ENCODE data around the gene GDE1. TPM values are rescaled to one million over a fixed set of nuclear protein-coding genes. Genes with fewer than 3 reads are reported as not detected.

GDE1 gene
- total RNA-seq, 1 experiment from 2014 or later, result 48.6 TPM

DNA sequence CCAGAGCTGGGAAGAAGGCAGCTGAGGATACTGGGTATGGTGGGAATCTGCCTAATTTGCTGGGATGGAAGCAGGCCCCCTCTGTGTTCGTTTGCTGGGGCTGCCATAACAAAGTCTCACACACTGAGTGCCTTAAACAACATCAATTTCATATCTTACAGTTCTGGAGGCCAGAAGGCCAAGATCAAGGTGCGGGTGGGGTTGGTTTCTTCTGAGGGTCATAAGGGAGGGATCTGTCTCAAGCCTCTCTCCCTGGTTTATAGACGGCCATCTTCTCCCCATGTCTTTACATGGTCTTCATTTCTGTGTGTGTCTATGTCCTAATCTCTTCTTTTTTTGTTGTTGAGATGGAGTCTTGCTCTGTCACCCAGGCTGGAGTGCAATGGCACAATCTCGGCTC is 35.8 kb downstream of the GDE1 start:
- Mint-ChIP-seq H3K9me3 (peaks cover 4 to 11% of the 10 kb centered on the region in 2 experiments; a peak in 3 of 5 replicates), H3K27me3 (ENCODE audit: low read depth) (peaks cover 3% of the 10 kb centered on the region), H3K36me3 (ENCODE audit: insufficient read depth in 1 of 3, low read depth in 3 of 3) (peaks cover 0 to 18% (median 11%) of the 10 kb centered on the region in 3 experiments), H3K4me3 (no peak overlapping the region), H3K4me1 (peaks cover 23 to 33% of the 10 kb centered on the region in 2 experiments), H3K27ac (no peak overlapping the region)
- Histone ChIP-seq H3K79me2 (ENCODE audit: insufficient read depth, low read length) (no peaks in the 10 kb centered on the region), H3K79me1 (ENCODE audit: insufficient read depth, low read depth, low read length, poor library complexity, severe bottlenecking) (no peaks in the 10 kb centered on the region), H2BK15ac (ENCODE audit: low read depth, low read length) (no peak overlapping the region), H3K14ac (ENCODE audit: insufficient read depth, low read length) (no peak overlapping the region), H2BK20ac (ENCODE audit: low read depth, low read length, poor library complexity, severe bottlenecking) (no peak overlapping the region), H3K18ac (ENCODE audit: insufficient read length, low read depth, low read length) (no peak overlapping the region), H4K5ac (ENCODE audit: insufficient read length, low read depth, low read length) (no peak overlapping the region), H3K56ac (ENCODE audit: insufficient read length, low read depth, low read length) (no peak overlapping the region), H3K27me3 (ENCODE audit: insufficient read depth, low read length) (no peaks in the 10 kb centered on the region), H4K20me1 (ENCODE audit: control insufficient read depth, insufficient read depth, insufficient read length) (no peaks in the 10 kb centered on the region), H3K23me2 (ENCODE audit: insufficient read length, low read depth, low read length, poor library complexity, severe bottlenecking) (no peaks in the 10 kb centered on the region), H3K27ac (ENCODE audit: insufficient read length, low read depth, low read length) (no peak overlapping the region), H2BK5ac (ENCODE audit: insufficient read length, low read length) (no peak overlapping the region), H4K8ac (replicated peaks; ENCODE audit: insufficient read length, low read depth, low read length) (no peak overlapping the region), H3K23ac (ENCODE audit: insufficient read length, low read depth, low read length) (no peak overlapping the region), H3K9me3 (ENCODE audit: control insufficient read depth, low read depth, low read length) (no peaks in the 10 kb centered on the region), H3K9ac (ENCODE audit: extremely low read depth, insufficient read length, low read length) (no peak overlapping the region), H2AFZ (ENCODE audit: low read length) (no peak overlapping the region), H3T11ph (ENCODE audit: low read length) (no peak overlapping the region), H2BK12ac (ENCODE audit: insufficient read length, low read depth, low read length) (no peak overlapping the region), H3K4me1 (ENCODE audit: insufficient read depth, low read length) (peaks cover 10% of the 10 kb centered on the region; the same call in 1 of the 2 replicates), H2AK5ac (ENCODE audit: insufficient read length, low read length) (no peak overlapping the region), H3K4me2 (ENCODE audit: insufficient read depth, insufficient read length, low read length) (no peak overlapping the region), H3K4ac (ENCODE audit: low read depth, low read length) (no peak overlapping the region), H2BK120ac (ENCODE audit: low read depth, low read length, poor library complexity, severe bottlenecking) (no peak overlapping the region), H4K91ac (ENCODE audit: insufficient read length, low read depth, low read length) (no peak overlapping the region)
- DNase-seq, result no peak
- TF ChIP-seq, protein P1, sequence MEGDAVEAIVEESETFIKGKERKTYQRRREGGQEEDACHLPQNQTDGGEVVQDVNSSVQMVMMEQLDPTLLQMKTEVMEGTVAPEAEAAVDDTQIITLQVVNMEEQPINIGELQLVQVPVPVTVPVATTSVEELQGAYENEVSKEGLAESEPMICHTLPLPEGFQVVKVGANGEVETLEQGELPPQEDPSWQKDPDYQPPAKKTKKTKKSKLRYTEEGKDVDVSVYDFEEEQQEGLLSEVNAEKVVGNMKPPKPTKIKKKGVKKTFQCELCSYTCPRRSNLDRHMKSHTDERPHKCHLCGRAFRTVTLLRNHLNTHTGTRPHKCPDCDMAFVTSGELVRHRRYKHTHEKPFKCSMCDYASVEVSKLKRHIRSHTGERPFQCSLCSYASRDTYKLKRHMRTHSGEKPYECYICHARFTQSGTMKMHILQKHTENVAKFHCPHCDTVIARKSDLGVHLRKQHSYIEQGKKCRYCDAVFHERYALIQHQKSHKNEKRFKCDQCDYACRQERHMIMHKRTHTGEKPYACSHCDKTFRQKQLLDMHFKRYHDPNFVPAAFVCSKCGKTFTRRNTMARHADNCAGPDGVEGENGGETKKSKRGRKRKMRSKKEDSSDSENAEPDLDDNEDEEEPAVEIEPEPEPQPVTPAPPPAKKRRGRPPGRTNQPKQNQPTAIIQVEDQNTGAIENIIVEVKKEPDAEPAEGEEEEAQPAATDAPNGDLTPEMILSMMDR (conservative IDR thresholded peaks at IDR 0.05), result no peak
- WGBS (ENCODE audit: extremely low coverage, insufficient read length, low lambda C conversion rate), result no CpG with 5 or more reads among the region's 4 CpGs
